Esophagus squamous epithelium (tissue), 4 donors: ENCODE measurements around the gene DOCK8.

Source experiments
- POLR2A ChIP-seq, 4 donors: fragments of 450-650 bp; IDR thresholded peaks; one replicate each; pipeline ENCODE4 v1.6.1; 2017; ENCODE audit warnings: antibody characterized with exemption in 4 of 4, mild to moderate bottlenecking in 4 of 4, moderate library complexity in 3 of 4
- TF ChIP-seq, protein P1 (sequence below), 6 experiments: fragments of 450-650 bp in 4 of 6; fragments of 200-600 bp in 2 of 6; sonication (generic) in 2 of 6; IDR thresholded peaks; one replicate each; pipeline ENCODE4 v1.5.1; 2016 to 2019; ENCODE audit warnings: antibody characterized with exemption in 6 of 6, mild to moderate bottlenecking in 4 of 6, moderate library complexity in 4 of 6

DNA sequence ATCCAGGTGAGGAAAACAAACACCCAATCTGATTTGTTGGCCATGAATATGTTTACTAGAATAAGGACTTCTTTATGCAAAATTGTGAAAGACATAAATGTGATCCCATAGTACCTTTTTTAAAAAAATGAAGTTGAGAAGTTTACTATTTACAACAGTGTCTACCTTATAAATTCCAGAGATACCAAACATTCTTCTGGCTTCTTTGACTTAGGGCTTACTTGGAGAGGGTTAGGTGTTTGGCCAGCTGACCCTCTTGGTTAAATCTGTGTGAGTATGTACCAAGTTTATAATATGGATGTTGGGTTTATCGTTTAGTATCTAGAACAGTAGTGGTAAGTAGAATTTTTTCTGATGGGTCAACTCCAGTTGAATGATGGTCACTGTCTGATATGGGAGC is 212.3 kb downstream of the DOCK8 start:
- TF ChIP-seq, protein P1, sequence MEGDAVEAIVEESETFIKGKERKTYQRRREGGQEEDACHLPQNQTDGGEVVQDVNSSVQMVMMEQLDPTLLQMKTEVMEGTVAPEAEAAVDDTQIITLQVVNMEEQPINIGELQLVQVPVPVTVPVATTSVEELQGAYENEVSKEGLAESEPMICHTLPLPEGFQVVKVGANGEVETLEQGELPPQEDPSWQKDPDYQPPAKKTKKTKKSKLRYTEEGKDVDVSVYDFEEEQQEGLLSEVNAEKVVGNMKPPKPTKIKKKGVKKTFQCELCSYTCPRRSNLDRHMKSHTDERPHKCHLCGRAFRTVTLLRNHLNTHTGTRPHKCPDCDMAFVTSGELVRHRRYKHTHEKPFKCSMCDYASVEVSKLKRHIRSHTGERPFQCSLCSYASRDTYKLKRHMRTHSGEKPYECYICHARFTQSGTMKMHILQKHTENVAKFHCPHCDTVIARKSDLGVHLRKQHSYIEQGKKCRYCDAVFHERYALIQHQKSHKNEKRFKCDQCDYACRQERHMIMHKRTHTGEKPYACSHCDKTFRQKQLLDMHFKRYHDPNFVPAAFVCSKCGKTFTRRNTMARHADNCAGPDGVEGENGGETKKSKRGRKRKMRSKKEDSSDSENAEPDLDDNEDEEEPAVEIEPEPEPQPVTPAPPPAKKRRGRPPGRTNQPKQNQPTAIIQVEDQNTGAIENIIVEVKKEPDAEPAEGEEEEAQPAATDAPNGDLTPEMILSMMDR (IDR thresholded peaks at IDR 0.05): no peak
- TF ChIP-seq POLR2A (IDR thresholded peaks at IDR 0.05): no peak
